Fibroblast of pulmonary artery (primary cell): ENCODE results near the gene CARS2.

Experiments
- DNase-seq: peaks from one replicate; pipeline ENCODE4 v3.0.0-alpha.2; 2010; ENCODE audit warnings: low read depth
- H3K4me3 ChIP-seq: replicated peaks from 2 replicates; pipeline ENCODE4 v1.5.1; 2011; ENCODE audit warnings: low read depth, mild to moderate bottlenecking, control low read depth, low read length, moderate library complexity
- TF ChIP-seq, protein P1 (sequence below): IDR thresholded peaks from 2 replicates; pipeline ENCODE4 v1.5.1; 2011; ENCODE audit warnings: mild to moderate bottlenecking, control low read depth, low read length, inconsistent platforms; ENCODE audit errors: missing control alignments

CARS2 gene

DNA sequence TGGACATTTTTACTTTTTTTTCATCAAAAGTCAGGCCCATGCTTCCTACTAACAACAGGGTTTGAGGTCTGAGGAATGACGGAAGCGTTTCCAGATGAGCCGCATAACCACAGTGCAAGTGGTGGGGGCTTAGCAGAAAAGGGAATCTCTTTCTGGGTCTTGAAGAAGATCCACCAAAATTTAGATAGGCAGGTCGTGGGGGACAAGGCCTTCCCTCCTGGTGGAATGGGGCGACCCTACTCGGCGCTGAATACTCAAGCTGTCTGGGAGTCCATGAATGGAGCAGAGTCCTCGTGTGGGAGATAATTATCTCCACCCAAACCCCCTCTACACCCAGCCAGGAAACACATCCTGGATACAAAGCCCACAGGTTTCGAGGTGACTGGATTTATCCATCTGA, 36.9 kb downstream of the CARS2 start:
- no peak overlapping the region for H3K4me3 ChIP-seq
- TF ChIP-seq, protein P1, sequence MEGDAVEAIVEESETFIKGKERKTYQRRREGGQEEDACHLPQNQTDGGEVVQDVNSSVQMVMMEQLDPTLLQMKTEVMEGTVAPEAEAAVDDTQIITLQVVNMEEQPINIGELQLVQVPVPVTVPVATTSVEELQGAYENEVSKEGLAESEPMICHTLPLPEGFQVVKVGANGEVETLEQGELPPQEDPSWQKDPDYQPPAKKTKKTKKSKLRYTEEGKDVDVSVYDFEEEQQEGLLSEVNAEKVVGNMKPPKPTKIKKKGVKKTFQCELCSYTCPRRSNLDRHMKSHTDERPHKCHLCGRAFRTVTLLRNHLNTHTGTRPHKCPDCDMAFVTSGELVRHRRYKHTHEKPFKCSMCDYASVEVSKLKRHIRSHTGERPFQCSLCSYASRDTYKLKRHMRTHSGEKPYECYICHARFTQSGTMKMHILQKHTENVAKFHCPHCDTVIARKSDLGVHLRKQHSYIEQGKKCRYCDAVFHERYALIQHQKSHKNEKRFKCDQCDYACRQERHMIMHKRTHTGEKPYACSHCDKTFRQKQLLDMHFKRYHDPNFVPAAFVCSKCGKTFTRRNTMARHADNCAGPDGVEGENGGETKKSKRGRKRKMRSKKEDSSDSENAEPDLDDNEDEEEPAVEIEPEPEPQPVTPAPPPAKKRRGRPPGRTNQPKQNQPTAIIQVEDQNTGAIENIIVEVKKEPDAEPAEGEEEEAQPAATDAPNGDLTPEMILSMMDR: no peak
- DNase-seq: no peak

DNA sequence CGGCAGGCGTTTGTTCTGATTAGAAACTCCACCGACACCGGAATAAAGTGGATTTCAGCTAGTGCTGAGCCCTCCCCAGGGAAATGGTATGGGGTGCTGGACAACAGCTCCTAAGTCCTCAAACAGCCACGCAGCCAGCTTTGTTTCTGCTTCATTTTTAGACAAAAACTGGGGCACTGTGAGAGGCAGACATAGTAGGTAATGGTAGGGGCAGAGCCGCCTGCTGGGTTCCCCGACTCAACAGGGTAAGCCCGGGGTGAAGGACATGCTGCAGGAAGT, 39.7 kb downstream of the CARS2 start:
- DNase-seq: no peak
- TF ChIP-seq, protein P1: no peak
- H3K4me3 ChIP-seq: no peak overlapping the region

DNA sequence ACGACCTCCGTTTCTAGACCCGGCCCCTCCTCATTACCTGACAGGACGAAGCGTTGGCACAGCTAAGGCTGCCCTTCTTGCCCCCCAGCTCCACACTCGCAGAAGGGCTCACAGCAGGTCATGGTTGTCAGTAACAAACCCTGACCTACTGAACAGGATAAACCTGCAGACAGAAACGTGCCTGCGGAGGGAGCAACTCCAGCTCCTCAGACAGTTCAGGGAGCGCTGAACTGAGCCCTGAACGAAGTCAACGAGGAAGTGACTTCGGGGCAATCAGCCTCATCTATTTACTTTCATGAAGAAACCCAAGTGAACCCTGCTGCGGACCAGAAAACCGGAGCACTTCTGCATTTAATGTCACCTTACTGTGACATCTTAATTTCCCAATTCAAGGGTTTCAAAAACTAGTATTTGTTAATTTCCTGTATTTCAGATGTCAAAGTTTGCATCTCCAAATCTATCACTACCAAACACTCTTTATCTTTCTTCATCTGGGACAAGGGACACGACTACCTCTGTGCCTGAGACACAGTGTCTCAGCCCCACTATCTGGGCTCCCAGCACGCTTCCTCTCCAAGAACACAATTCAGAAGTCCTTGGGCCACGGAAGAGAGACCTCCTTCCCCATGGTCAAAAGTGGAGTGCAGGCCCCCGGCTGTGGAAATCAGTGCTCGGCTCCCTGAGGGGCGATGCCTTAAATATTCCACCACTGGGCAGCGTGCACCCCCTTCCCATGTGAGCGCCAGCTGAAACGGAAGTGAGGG, 40.2 kb downstream of the CARS2 start:
- H3K4me3 ChIP-seq: no peak overlapping the region
- TF ChIP-seq, protein P1: no peak
- no peak for DNase-seq

DNA sequence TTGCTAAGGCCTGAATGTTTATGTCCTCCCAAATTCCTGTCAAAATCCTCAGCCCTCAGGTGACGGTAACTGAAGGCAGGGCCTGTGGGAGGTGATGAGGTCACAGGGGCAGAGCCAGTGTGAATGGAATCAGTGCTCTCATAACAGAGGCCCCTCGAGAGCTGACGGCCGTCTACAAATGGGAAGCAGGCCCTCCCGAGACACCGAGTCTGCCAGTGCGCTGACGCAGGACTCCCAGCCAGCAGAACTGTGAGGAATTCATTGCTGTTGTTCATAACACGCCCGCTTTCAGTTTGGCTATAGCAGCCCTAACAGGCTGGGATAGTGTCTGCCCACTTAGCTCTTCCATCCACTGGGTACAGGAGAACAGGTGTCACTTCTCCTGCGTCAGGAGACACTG, 41.2 kb downstream of the CARS2 start:
- no peak for DNase-seq
- H3K4me3 ChIP-seq: no peak overlapping the region
- TF ChIP-seq, protein P1: no peak

DNA sequence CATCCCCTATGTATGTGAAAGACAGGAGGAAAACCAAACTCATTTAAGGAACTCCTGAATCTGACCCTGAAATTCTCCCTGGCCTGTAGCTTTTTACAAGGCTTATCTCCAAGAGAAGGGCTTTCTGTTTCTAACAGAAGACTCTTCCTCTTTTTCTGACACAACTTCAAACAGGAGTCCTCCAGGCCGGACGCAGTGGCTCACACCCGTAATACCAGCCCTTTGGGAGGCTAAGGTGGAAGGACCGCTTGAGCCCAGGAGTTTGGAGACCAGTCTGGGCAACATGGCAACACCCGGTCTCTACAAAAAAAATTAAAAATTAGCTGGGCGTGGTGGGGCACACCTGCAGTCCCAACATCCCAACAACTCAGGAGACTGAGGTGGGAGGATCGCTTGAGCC, 41.9 kb downstream of the CARS2 start:
- DNase-seq: no peak
- H3K4me3 ChIP-seq: no peak overlapping the region
- TF ChIP-seq, protein P1: no peak

DNA sequence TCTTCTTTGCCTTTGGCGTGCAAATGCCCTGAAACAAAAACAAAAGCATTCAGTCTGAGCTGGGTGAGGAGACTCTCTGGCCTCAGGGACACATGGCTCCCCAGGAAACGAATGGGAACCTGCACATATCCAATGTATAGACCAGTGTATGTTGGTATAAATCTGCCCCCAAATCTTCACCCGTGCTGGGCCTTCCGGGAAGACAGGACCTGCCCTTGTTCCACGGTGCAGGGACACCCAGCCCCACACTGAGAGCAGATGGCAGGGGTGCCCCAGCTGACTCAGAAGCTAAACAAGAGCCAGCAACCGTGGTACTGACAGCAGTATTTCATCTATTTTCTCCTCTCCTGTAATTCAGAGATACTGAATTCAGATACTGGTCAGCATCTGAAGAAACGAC, 42.4 kb downstream of the CARS2 start:
- TF ChIP-seq, protein P1: no peak
- DNase-seq: no peak
- no peak overlapping the region for H3K4me3 ChIP-seq

DNA sequence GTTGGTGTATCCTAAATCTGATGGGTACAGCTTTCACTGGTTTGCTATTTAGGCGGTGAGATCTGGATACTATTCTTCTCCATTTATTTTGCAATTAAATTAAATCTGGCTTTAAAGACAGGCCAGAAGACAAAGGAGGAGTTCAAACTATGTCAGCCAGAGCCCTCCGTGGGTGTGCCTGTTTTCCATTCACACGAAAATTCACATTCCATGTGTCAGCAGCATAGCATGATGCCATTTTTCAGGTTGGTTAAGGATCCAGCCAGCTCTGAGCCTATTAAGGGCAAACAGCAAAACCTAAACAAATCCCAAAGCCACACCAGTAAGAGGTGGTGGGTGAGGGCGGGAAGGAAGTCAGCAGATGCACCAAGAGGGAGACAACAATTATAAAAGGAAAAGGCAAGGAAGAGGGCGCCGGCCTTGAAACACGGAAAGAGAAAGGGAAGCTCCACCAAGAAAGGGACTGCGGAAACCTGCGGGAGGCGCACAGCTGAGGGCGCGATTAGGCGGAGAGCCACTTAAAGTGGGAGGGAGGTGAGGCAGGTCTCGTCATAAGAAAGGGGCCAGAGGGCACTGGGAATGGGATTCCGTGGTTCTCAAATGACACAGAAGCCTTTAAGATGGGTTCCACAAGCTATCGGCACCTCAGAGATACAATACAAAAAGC, 43.0 kb downstream of the CARS2 start:
- no peak for DNase-seq
- TF ChIP-seq, protein P1: no peak
- no peak overlapping the region for H3K4me3 ChIP-seq
